WTC11 (cell line): Measurements from ENCODE around the gene CNDP1. TPM values are rescaled to one million over a fixed set of nuclear protein-coding genes. Genes with fewer than 3 reads are reported as not detected.

Experiments used
- ATAC-seq: fragments of 200-7000 bp; cut with Tn5 transposase; 2 replicates; pipeline ENCODE4 v1.10.0; 2021; ENCODE audit warnings: mild to moderate bottlenecking, moderate library complexity
- CTCF ChIA-PET: fragments of 300-600 bp; sonication (Branson Sonifier 250); formaldehyde crosslinking; loops from one replicate; lab custom pipeline; 2021; ENCODE audit warnings: antibody characterized with exemption; lab: Charles Lee
- POLR2A ChIA-PET: fragments of 350-600 bp; sonication (Branson Sonifier 250); formaldehyde crosslinking; loops from one replicate; lab custom pipeline; 2021; ENCODE audit warnings: antibody characterized with exemption; lab: Charles Lee
- DNase-seq: peaks from one replicate; pipeline ENCODE4 v3.0.0; 2021; ENCODE audit warnings: low spot score
- H3K27ac Mint-ChIP-seq: 2 replicates; pipeline ENCODE4 v1.8.0; 2021; ENCODE audit warnings: mixed read lengths
- H3K27me3 Mint-ChIP-seq: 2 replicates; pipeline ENCODE4 v1.8.0; 2021; ENCODE audit warnings: low read depth, mild to moderate bottlenecking, moderate library complexity, mixed read lengths
- H3K36me3 Mint-ChIP-seq: 2 replicates; pipeline ENCODE4 v1.8.0; 2021; ENCODE audit warnings: mixed read lengths
- H3K4me1 Mint-ChIP-seq: 2 replicates; pipeline ENCODE4 v1.8.0; 2022; ENCODE audit warnings: mixed read lengths
- H3K4me3 Mint-ChIP-seq: 2 replicates; pipeline ENCODE4 v1.8.0; 2021; ENCODE audit warnings: mild to moderate bottlenecking, moderate library complexity, mixed read lengths
- H3K9me3 Mint-ChIP-seq: 2 replicates; pipeline ENCODE4 v1.8.0; 2021; ENCODE audit warnings: mixed read lengths
- AR ChIP-seq: fragments of 250-450 bp; sonication (Bioruptor Pico); IDR thresholded peaks from 2 replicates; pipeline ENCODE4 v1.9.0; 2021; ENCODE audit warnings: mild to moderate bottlenecking
- CDX4 ChIP-seq: fragments of 250-450 bp; sonication (Bioruptor Pico); IDR thresholded peaks from 2 replicates; pipeline ENCODE4 v1.9.0; 2021; ENCODE audit warnings: moderate library complexity, mild to moderate bottlenecking, inconsistent platforms, borderline replicate concordance
- CREB1 ChIP-seq: sonication (generic); formaldehyde crosslinking; IDR thresholded peaks from 2 replicates; pipeline ENCODE4 v1.8.0; 2023; ENCODE audit warnings: mild to moderate bottlenecking, missing genetic modification reagents
- E2F4 ChIP-seq: sonication (generic); formaldehyde crosslinking; IDR thresholded peaks from 2 replicates; pipeline ENCODE4 v1.8.1; 2022; ENCODE audit warnings: low read depth, mild to moderate bottlenecking, moderate library complexity, missing genetic modification reagents, borderline replicate concordance
- FOXJ3 ChIP-seq: sonication (generic); formaldehyde crosslinking; IDR thresholded peaks from 2 replicates; pipeline ENCODE4 v1.9.0; 2021; ENCODE audit warnings: missing genetic modification reagents, mild to moderate bottlenecking, borderline replicate concordance
- MXD4 ChIP-seq: fragments of 250-450 bp; sonication (Bioruptor Pico); IDR thresholded peaks from 2 replicates; pipeline ENCODE4 v1.8.0; 2021; ENCODE audit warnings: mild to moderate bottlenecking, moderate library complexity, borderline replicate concordance
- MYBL2 ChIP-seq: sonication (generic); formaldehyde crosslinking; IDR thresholded peaks from 2 replicates; pipeline ENCODE4 v1.8.1; 2023; ENCODE audit warnings: mild to moderate bottlenecking, moderate library complexity, missing genetic modification reagents
- NFE2L1 ChIP-seq: sonication (generic); formaldehyde crosslinking; IDR thresholded peaks from 2 replicates; pipeline ENCODE4 v1.8.1; 2023; ENCODE audit warnings: missing genetic modification reagents
- NFYB ChIP-seq: sonication (generic); formaldehyde crosslinking; conservative IDR thresholded peaks from 2 replicates; pipeline ENCODE4 v1.8.0; 2022; ENCODE audit warnings: low read depth, missing genetic modification reagents
- NR1H2 ChIP-seq: sonication (generic); formaldehyde crosslinking; IDR thresholded peaks from 2 replicates; pipeline ENCODE4 v1.9.0; 2021; ENCODE audit warnings: mild to moderate bottlenecking, moderate library complexity, missing genetic modification reagents
- NR2C2 ChIP-seq: sonication (generic); formaldehyde crosslinking; IDR thresholded peaks from 2 replicates; pipeline ENCODE4 v1.8.0; 2022; ENCODE audit warnings: mild to moderate bottlenecking, missing genetic modification reagents
- NR3C1 ChIP-seq: sonication (generic); formaldehyde crosslinking; conservative IDR thresholded peaks from 2 replicates; pipeline ENCODE4 v1.8.1; 2023; ENCODE audit warnings: low read depth, mild to moderate bottlenecking, missing genetic modification reagents
- PRDM15 ChIP-seq: sonication (generic); formaldehyde crosslinking; IDR thresholded peaks from 2 replicates; pipeline ENCODE4 v1.8.0; 2022; ENCODE audit warnings: missing genetic modification reagents
- RORB ChIP-seq: fragments of 250-450 bp; sonication (Bioruptor Pico); IDR thresholded peaks from 2 replicates; pipeline ENCODE4 v1.9.0; 2021; ENCODE audit warnings: mild to moderate bottlenecking
- SMAD3 ChIP-seq: sonication (generic); formaldehyde crosslinking; IDR thresholded peaks from 2 replicates; pipeline ENCODE4 v1.8.0; 2022; ENCODE audit warnings: missing genetic modification reagents, mild to moderate bottlenecking, borderline replicate concordance
- ZBTB21 ChIP-seq: sonication (generic); formaldehyde crosslinking; IDR thresholded peaks from 2 replicates; pipeline ENCODE4 v1.8.1; 2023; ENCODE audit warnings: mild to moderate bottlenecking, missing genetic modification reagents, borderline replicate concordance
- ZBTB43 ChIP-seq: sonication (generic); formaldehyde crosslinking; IDR thresholded peaks from 2 replicates; pipeline ENCODE4 v1.8.1; 2023; ENCODE audit warnings: mild to moderate bottlenecking, missing genetic modification reagents
- ZNF219 ChIP-seq: sonication (generic); formaldehyde crosslinking; IDR thresholded peaks from 2 replicates; pipeline ENCODE4 v1.8.0; 2023; ENCODE audit warnings: missing genetic modification reagents, mild to moderate bottlenecking, borderline replicate concordance
- total RNA-seq: library from RNA; stranded (reverse); gene quantifications from 3 replicates; pipeline ENCODE4 v1.2.3, GENCODE V29; 2021

Gene CNDP1
- total RNA-seq, 1 experiment from 2014 or later: 0.28 TPM

- TF ChIP-seq PRDM15 (CRISPR knock-in tag) (no peak), RORB (CRISPR knock-in tag) (no peak), ZNF219 (CRISPR knock-in tag) (no peak)
Measured at GRCh38 chr18:74630804-74631203, 96.5 kb downstream of the CNDP1 start (continued).

GRCh38 chr18:74631212-74631611 lies 96.9 kb downstream of the CNDP1 start:
- ATAC-seq (no peak), DNase-seq (no peak)
- no peaks in the 10 kb centered on the region for H3K9me3 Mint-ChIP-seq
- ChIA-PET CTCF (no interaction called here), POLR2A (no interaction called here)
- H3K4me3 Mint-ChIP-seq: no peak overlapping the region
- peak overlapping the region; percentile 70; the same call in 1 of the 2 replicates for H3K27ac Mint-ChIP-seq
- H3K4me1 Mint-ChIP-seq: peaks cover 16% of the 10 kb centered on the region
- H3K27me3 Mint-ChIP-seq: no peaks in the 10 kb centered on the region
- peaks cover 16% of the 10 kb centered on the region; the same call in 1 of the 2 replicates for H3K36me3 Mint-ChIP-seq
- TF ChIP-seq SMAD3 (CRISPR knock-in tag) (no peak), MYBL2 (CRISPR knock-in tag) (no peak), ZBTB21 (no peak), FOXJ3 (CRISPR knock-in tag) (no peak), CDX4 (no peak), NR3C1 (CRISPR knock-in tag) (no peak), MXD4 (no peak), NR1H2 (CRISPR knock-in tag) (no peak), NFE2L1 (CRISPR knock-in tag) (no peak), CREB1 (no peak), NR2C2 (CRISPR knock-in tag) (no peak), AR (no peak), ZBTB43 (no peak), NFYB (no peak), E2F4 (CRISPR knock-in tag) (no peak)
